HG03432 (cell line): ENCODE measurements around the gene LRRC32.
"Not testable (repeated sequence)": the region's sequence is repeated elsewhere in the genome, so short reads cannot be mapped to it uniquely, and the experiment has no call there.

Experiments used
- ATAC-seq: cut with Tn5 transposase; IDR thresholded peaks from one replicate; pipeline ENCODE4 v1.9.1; 2021; ENCODE audit warnings: mild to moderate bottlenecking, moderate library complexity; ENCODE audit not compliant: unreplicated experiment

The LRRC32 gene

DNA sequence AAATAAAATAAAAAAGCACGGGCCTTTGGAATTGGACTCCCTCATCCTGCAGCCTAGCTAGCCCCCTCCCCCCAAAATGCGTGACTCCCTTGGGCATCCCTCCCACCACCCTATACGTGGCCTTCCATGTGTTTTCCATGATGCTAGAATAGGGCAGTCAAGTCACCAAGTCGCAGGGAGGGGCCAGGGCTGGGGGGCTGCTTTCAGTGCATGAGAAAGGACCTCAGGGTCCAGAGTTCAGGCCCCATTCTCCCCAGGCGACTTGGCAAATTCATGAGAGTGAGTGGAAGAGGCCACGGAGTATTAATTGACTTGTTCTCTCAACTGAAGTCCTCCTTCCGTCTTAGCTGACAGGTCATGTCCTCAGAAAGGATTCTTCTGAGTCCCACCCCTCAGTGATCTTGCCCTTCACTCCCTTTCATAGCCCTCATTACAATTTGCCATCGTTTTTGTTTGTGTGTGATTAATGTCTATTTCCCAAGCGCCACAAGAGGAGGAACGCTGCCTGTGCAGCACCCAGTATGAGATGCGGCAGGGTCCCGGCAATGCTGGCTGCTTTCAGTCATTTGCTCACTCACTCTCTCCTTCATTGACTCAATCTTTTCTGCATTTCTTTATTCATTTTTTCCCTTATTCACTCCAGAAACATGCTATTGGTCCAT lies 17.4 kb downstream of the LRRC32 start:
- ATAC-seq: no peak

DNA sequence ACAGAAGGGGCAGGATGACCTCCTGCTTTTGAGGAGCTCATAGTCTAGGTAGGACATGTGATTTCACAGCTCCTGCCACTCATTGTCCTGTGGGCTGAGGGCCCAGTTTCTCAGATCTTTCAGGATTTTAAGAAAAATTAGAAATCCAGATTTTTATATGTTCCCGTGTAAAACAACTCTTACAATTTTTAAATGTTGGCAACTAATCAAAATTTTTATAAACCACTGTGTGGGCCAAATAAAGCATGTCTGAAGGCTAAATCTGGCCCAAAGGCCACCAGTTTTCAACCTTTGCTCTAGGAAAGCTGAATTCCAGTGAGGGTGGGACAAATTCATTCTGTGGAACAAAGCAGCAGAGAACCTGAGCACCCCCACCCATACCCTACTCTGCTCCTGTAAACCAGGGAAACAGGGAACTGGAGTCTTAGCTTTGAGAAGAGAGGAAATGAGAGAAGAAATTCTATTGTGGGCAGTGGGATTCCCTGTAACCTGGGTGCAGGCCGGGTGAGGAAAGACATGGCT lies 20.6 kb downstream of the LRRC32 start:
- no peak for ATAC-seq

DNA sequence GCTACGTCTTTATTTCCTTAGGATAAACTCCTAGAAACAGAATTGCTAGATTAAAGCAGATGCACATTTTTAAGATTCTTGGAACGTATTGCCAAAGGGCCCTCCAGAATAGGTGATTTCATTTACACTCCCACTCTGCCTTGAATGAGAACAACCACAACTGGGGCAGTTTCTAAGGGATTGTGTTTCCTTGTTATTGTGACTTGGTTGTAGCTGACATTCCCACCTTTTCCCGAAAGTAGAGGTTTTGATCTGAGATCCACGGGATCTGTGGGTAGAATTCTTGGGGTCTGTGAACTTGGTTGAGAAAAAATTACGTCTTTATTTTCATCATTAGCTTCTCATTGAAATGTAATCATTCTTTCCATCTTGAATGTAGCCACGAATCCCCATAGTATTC lies 21.5 kb downstream of the LRRC32 start:
- ATAC-seq: no peak

DNA sequence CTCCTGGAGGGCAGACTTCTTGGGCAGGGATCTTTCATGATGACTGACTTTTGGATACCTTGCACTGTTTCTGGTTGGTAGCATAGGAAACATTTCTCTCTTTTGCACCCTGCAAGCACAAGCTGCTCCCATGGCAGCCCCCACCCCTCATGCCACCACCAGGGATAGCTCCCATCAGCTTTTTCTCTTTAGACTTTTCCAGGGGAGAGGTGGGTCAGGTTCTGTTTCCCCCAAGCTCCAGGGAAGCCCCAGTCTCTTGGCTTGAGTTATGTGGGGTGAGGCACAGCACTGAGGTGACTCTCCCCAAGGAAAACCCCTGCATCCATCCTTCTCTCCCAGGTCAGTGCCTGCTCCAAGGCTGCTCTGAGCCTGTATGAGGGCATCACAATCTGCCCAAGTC lies 22.5 kb downstream of the LRRC32 start:
- no peak for ATAC-seq

DNA sequence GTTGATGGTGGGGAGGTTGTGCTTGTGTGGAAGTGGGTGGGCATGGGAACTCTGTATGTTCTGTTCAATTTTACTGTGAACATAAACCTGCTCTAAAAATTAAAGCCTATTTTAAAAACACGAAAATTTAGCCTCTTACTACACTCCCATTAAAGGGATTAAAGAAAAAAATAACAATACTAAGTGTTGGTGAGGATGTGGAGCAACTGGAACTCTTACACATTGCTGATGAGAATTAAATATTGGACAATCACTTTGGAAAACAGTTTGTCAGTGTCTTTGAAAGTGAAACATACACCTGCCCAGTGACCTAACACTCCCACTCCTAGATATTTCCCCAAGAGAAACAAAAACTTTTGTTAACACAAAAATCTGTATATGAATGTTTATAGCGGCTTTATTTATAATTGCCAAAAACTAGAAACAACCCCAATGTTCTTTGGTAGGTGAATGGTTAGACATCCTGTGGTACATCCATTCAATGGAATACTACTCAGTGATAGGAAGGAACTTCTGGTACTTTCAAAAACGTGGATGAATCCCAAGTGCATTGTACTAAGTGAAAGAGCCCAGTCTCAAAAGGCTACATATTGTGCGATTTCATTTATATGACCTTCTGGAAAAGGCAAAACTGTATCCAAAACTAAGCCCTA lies 23.5 kb downstream of the LRRC32 start:
- ATAC-seq: no peak

DNA sequence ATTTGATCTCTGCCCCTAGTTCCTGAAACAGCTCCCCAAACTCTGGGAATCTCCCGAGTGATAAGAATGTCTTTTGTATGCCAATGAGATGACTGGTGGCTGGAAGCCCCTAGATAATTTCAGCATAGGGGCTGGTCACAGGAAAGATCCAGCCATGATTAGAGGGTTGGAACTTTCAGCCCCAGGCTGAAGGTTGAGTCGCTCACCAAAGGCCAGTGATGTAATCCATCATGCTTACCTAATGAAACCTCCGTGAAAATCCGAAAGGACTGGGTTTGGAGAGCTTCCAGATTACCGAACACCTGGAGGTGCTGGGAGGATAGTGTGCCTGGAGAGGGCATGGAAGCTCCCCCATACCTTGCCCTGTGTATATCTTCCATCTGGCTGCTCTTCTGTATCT lies 26.0 kb downstream of the LRRC32 start:
- no peak for ATAC-seq

DNA sequence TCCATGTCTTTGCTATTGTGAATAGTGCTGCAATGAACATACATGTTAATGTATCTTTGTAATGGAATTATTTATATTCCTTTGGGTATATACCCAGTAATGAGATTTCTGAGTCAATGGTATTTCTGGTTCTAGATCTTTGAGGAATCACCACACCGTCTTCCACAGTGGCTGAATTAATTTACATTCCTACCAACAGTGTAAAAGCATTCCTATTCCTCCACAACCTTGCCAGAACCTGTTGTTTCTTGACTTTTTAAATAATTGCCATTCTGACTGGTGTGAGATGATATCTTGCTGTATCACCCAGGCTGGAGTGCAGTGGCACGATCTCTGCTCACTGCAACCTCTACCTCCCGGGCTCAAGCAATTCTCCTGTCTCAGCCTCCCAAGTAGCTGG lies 26.8 kb downstream of the LRRC32 start:
- not testable (repeated sequence) for ATAC-seq

DNA sequence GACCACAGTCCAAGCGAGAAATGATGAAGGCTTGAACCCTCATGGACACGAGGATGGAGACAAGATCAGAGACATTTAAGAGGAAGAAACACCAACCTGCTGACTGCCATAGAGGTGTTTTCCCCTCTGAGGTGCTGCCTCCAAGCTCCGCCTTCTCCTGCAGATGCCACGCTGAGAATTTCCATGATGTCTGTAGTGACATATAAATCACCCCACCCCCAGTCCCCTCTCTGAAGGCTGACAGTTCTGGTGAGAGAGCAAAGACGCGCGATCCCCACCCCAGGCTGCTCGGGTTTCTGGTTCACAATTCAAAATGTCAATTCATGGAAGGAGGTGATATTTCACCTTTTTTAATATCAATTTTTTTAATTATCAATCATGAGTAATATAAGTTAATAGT lies 28.2 kb downstream of the LRRC32 start:
- no peak for ATAC-seq

DNA sequence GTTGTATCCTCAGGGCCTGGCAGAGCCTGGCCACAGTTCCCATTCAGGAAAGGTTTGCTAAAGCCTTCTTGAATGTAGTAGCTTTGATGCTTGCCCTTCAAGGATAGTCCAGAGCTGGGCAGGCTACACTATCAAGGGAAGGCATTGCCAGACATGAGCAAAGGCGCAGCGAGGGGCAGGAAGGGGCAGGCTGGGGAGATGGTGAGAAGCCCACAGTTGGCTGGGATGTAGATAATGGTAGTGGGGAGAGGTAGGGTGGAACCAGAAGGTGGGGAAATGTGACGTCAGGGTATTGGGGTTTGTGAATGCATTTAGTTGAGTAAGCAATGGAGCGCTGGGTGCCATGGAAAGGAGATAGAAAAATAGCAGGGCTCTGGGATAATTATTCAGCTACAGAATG lies 28.6 kb downstream of the LRRC32 start:
- no peak for ATAC-seq

DNA sequence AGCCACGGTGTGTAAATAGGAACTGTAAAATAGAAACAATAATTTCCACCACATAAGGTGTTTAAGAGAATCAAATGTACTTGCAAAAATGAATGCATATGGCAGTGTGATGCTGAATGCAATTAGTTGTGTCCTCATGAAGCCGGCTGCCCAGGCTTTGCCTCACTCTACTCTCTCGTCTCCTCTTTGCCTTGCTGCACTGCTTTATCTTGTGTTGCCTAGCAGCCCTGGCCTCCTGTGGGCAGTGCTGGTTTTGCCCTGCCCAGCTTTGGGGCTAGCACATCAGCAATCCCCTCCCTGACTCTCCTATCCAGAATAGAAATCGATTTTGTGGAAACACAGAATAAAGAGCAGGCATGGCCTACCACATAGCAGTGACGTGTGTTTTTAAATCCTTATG lies 30.0 kb downstream of the LRRC32 start:
- ATAC-seq: no peak

DNA sequence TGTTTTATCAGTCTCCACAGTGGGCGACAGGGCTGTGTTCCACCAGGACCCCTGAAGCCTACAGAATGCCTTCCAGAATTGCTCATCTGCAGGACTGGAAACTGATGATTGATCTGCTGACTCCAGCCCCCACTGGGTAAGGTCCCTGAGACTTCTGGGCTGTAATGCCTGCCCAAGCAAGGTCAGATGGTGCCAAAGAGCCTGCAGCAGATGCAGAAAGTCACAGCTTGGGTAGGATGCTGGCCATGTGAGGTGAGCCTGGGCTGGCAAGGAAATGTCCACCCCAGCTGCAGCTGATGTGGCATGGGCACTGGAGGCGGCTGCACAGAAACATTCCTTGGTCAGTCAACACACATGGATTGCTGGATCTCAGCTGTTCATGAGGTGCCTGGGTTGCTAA lies 30.9 kb downstream of the LRRC32 start:
- no peak for ATAC-seq

DNA sequence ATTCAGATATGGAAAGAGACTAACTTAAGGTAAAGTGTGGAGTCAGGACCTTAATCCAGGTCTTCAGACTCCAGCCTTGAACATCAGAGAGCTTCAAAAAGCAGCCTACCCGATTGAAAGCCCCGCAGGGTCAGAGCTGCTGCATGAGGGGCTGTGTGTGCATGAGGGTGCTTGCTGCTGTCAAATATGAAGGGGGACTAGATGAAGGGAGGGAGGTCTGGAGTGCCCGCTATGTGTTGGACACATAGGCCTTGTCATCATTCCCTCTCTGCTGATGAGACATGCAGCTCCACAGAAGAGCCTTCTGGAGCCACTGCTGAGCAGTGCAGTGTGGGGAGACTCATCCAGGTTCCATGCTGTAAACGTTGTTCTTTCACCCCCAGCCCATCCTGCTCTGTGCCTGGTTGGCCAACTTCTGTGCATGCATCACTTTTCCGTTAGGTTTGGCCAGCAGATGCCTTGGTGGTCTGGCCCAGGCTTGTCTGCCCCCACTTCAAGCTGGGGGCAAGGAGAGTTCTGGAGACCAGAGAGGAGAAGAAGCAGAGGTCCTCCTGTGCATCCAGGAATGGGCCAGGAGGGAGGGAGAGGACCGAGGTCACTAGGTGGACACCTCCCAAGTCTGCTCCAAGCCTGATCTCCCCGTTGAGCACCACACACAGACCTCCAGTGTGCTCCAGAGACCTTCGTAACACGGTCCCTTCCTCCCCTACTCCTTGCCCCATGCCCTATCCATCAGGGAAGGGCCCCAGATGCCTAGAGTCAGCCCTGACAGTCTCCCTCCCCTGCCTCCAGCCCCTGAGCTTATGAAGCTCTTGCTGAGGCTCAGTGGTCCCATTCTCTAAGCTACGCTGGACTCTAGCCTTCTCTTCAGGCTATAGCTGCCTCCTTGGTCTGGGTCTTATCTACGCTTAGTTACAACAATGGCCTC lies 32.0 kb downstream of the LRRC32 start:
- no peak for ATAC-seq

DNA sequence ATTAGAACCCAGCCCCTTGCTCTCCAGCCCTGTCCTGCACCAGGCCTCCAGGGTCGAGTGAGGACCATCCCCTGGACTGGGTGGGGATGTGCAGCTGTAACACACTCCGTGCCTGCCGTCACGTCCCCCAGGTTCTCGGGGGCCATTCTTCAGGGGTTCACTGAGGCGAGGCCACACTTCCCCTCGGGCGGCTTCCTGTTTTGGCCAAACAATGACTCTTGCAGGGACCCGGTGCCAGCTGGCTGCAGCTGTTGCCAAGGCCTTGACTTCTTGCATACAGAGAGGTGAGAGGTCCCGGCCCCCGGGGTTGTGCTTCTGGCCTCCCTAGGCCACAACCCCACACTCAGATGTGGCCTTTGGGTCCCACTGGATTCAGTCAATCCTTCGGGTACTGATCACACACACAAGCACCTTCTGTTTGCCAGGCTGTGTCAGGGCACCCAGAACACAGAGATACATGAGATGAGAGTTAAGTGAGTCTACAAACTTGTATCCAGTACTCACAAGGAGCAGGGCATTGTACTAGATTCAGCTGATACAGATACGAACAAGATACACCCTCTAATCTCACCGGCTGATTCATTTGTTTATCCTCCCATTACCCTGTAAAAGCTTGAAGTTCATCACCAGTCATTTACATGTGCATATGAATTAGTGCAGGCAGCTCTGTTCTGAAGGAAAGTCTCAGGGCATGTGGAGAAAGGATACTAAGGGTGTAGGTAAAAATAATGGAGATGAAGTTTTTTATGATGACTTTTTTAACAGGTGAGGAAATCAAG lies 32.9 kb downstream of the LRRC32 start:
- ATAC-seq: peak; percentile 90

DNA sequence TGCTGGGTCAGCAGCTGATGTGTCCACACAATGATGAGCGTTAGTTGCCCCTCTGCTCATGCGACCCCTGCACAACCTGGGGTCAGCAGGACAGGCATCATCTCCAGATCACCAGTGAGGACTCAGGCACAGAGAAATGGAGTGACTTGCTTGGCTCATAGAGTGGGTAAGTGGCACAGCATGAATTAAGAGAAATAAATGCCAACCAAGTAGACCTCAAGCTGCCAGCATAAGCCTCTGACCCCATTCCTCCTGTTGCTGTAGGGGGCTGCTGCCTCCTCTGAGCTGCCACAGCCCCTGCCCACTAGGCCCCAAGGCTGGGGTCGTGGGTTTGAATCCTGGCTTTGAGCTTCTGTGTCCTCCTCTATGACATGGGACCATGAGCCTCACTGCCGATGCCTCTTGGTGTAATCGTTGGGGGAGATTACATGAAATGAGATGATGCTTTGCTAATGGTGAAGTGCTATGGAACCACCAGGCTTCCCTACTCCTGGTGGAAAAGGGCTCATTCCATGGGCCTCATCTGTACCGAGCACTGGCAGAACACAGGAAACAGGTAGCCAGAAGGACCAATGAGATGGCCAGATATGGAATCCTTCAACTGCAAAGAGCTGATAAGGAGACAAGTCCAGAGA lies 33.6 kb downstream of the LRRC32 start:
- ATAC-seq: no peak

DNA sequence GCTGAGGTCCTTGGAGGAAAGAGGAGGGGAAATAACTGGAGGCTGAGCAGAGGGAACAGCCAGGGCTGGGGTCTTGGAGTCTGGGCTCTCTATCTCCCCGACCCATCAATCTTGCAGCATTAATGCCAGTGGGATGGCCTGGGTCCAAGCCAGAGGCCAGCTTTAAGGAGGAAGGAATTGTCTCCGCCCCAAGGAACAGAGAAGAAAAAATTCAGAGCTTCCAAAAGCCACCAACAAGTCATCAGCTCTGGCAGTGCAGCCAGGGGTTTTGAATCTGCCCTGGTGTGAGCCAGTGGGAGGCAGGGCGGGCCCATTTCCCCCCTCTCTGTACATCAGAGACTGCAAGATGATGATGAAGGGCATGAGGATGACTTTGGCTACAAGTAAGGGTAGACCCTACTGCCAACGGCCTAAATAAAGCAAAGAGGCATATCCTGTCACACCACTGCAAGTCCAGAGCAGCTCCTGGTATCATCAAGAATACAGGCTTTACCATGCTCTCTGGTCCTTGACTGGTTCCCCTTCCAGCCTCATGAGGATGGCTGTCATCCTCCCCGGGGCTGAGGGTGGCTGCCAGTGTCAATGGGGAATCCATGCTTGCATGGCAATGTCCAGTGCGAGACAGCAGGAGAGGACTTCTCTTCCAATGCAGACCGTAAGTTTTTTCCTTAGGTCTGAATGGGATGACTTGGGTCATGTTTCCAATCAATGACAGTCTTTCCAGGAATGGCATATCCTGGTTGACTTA lies 34.4 kb downstream of the LRRC32 start:
- no peak for ATAC-seq

DNA sequence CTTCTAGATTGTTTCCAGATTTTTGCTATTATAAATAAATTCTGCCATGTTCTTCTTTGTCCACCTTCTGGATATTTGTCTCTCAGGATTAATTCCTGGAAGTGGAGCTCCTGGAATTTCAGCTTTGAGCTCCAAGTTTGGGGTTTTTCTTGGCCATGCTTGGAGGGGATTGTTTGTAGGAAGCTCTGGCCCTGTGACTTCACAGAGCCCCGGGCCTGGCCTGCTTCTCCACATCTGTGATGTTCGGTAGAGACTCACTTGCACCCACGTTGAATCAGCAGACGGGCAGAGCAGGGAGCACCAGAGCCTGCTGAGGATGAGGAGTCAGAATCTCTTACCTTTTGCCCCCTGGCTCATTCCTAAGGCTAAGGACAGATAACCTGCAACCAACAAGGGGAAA lies 35.7 kb downstream of the LRRC32 start:
- no peak for ATAC-seq

DNA sequence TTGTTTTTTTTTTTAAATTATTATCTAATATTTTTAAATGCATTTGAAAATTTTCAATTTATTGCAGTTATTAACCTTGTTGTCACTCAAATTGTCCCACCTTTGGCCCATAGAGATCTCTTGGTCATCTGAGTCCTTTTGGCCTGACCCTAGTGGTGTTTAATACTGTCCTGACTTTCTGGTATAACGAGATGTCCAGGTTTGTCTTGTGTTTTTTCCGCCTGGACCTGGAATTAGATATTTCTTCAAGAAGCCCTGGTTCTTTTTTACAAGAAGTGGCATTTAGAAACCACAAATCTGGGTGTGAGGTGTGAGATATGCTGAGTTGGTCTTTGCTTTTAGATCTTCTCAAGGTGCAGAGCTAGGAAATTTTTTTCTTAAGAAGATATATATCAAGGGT lies 38.1 kb downstream of the LRRC32 start:
- no peak for ATAC-seq

DNA sequence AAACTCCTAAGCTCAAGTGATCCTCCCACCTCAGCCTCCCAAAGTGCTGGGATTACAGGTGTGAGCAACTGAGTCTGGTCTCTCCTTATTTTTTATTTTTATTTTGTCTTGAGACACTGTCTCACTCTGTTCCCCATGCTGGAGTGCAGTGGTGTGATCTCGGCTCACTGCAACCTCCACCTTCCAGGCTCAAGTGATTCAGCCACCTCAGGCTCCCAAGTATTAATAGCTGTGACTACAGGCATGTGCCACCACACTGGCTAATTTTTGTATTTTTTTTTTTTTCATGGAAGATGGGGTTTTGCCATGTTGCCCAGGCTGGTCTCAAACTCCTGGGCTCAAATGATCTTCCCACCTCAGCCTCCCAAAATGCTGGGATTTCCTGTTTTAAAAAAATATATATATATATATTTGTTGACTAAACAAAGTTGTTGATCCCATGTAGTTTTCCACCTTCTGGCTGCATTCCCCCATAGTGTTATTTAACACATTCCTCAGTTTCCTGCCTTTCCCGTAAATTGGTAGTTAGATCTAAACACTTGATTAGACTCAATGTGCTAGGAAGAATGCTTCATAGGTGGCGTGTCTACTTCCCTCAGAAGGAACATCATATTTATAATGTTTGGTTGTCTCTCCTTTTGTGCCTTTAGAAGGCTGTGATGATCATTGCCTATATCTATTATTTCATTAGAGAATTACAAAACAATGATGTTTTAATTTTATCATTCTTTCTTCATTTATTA lies 38.8 kb downstream of the LRRC32 start:
- ATAC-seq: no peak
